Esophagus muscularis mucosa (tissue), 4 donors: ENCODE measurements around the gene CERKL. TPM values are rescaled to one million over a fixed set of nuclear protein-coding genes. Genes with fewer than 3 reads are reported as not detected.

Experiments
- DNase-seq: peaks from one replicate; pipeline ENCODE4 v3.0.0-alpha.2; 2017; ENCODE audit errors: extremely low spot score
- H3K27ac ChIP-seq, 4 donors: fragments of 200-600 bp; sonication (generic); replicated peaks in 1 of 4; 1 replicate in 3 of 4; 2 replicates in 1 of 4; pipeline ENCODE4 v1.5.1; 2016 to 2019; ENCODE audit warnings: mild to moderate bottlenecking in 1 of 4
- H3K27me3 ChIP-seq, 4 donors: fragments of 200-600 bp; sonication (generic); one replicate each; pipeline versions ENCODE4 v1.5.1 to v1.6.0; 2016 to 2019
- H3K36me3 ChIP-seq, 4 donors: fragments of 200-600 bp; sonication (generic); one replicate each; pipeline ENCODE4 v1.5.1; 2016 to 2019
- H3K4me1 ChIP-seq, 4 donors: fragments of 200-600 bp; sonication (generic); one replicate each; pipeline ENCODE4 v1.5.1; 2016 to 2019
- H3K4me3 ChIP-seq, 4 donors: fragments of 200-600 bp; sonication (generic); 1 replicate in 2 of 4; 2 replicates in 2 of 4; pipeline ENCODE4 v1.5.1; 2016 to 2019; ENCODE audit warnings: mild to moderate bottlenecking in 4 of 4, moderate library complexity in 1 of 4
- H3K9me3 ChIP-seq, 4 donors: fragments of 200-600 bp; sonication (generic); 1 replicate in 3 of 4; 2 replicates in 1 of 4; pipeline ENCODE4 v1.5.1; 2016 to 2019
- EP300 ChIP-seq: sonication (generic); formaldehyde crosslinking; IDR thresholded peaks from one replicate; pipeline ENCODE4 v1.6.1; 2017; ENCODE audit warnings: antibody characterized with exemption
- POLR2A ChIP-seq: fragments of 450-650 bp; IDR thresholded peaks from one replicate; pipeline ENCODE4 v1.6.1; 2017; ENCODE audit warnings: antibody characterized with exemption, moderate library complexity, mild to moderate bottlenecking, low read depth
- POLR2AphosphoS5 ChIP-seq, 2 donors: sonication (generic); formaldehyde crosslinking; IDR thresholded peaks; one replicate each; pipeline ENCODE4 v1.6.1; 2017; ENCODE audit warnings: antibody characterized with exemption in 2 of 2
- WGBS: methylation state at CpG from one replicate; pipeline ENCODE4 v1.1.5; 2018; 5-methylcytosine and 5-hydroxymethylcytosine counted together
- intact Hi-C: fragments of 100-400 bp; cut with DNase I; formaldehyde crosslinking; loops from one replicate; pipeline ENCODE4 v1.15.1; 2023
- total RNA-seq, 4 donors: library from RNA; depleted of rRNA; stranded (reverse); fragments of >200 nt; gene quantifications; one replicate each; pipeline versions ENCODE4 v1.1.0 to v1.2.1, GENCODE V29; 2016
- TF ChIP-seq, protein P1 (sequence below), 3 experiments: fragments of 200-600 bp in 2 of 3; fragments of 450-650 bp in 1 of 3; sonication (generic) in 2 of 3; IDR thresholded peaks; one replicate each; pipeline ENCODE4 v1.5.1; 2017 to 2019; ENCODE audit warnings: antibody characterized with exemption in 3 of 3, mild to moderate bottlenecking in 2 of 3, moderate library complexity in 1 of 3

CERKL gene
- total RNA-seq, 4 donors from 2014 or later, result 0.17 to 0.19 TPM; not detected in 2

DNA sequence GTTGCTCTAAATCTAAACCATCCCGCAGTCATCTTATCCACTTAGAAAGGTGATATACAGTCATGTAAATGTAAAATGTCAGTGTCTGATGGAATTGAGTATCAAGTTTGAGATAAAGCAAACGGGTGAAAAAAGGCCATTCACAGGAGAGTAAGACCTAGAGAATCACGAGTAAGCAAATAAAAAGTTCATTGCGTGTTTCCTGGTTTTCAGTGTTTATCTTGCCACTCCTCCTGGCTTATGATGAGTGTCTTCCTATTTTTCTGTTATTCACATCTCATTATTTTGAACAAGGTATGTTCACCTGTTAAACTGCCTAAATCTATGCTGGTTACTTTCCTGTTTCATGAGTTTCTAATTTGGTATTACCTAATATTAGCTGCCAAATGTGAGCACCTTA is 130.9 kb downstream of the CERKL start:
- Histone ChIP-seq H3K36me3 (peaks cover 0 to 6% (median 0%) of the 10 kb centered on the region in 4 donors), H3K27ac (no peak overlapping the region), H3K27me3 (no peaks in the 10 kb centered on the region), H3K4me1 (no peaks in the 10 kb centered on the region), H3K4me3 (no peak overlapping the region), H3K9me3 (no peaks in the 10 kb centered on the region)
- TF ChIP-seq POLR2A (no peak), POLR2AphosphoS5 (IDR thresholded peaks at IDR 0.05) (no peak), EP300 (no peak)
- TF ChIP-seq, protein P1, sequence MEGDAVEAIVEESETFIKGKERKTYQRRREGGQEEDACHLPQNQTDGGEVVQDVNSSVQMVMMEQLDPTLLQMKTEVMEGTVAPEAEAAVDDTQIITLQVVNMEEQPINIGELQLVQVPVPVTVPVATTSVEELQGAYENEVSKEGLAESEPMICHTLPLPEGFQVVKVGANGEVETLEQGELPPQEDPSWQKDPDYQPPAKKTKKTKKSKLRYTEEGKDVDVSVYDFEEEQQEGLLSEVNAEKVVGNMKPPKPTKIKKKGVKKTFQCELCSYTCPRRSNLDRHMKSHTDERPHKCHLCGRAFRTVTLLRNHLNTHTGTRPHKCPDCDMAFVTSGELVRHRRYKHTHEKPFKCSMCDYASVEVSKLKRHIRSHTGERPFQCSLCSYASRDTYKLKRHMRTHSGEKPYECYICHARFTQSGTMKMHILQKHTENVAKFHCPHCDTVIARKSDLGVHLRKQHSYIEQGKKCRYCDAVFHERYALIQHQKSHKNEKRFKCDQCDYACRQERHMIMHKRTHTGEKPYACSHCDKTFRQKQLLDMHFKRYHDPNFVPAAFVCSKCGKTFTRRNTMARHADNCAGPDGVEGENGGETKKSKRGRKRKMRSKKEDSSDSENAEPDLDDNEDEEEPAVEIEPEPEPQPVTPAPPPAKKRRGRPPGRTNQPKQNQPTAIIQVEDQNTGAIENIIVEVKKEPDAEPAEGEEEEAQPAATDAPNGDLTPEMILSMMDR (IDR thresholded peaks at IDR 0.05), result no peak
- DNase-seq, result no peak
- intact Hi-C loops, result no loop called here
- 85% methylated on average over 4 of the region's 4 CpGs for WGBS

DNA sequence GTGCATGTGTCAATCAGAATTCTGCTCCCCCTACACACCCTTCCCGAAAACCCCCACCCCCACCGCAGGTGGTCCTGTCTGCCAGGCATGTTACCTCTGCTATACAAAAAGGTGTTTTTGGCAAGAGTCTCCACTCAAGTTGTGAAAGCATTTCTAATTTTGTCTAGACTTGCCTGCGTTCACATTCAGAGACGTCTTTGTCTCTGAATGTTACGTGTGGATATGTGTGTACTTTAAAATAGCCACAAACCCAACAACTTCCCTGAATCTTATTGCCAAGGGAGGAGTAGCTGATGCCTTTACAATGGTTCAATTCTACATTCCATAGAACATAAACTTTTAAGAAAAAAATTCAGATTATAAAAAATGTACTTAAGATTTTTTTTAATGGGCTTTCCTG is 133.1 kb downstream of the CERKL start:
- no peak for DNase-seq
- no peak overlapping the region for H3K4me3 ChIP-seq
- 94% methylated on average over 5 of the region's 5 CpGs for WGBS
- peaks cover 0 to 6% (median 0%) of the 10 kb centered on the region in 4 donors for H3K36me3 ChIP-seq
- intact Hi-C loops, result no loop called here
- no peaks in the 10 kb centered on the region for H3K9me3 ChIP-seq
- H3K27me3 ChIP-seq, result no peaks in the 10 kb centered on the region
- H3K4me1 ChIP-seq, result no peaks in the 10 kb centered on the region
- H3K27ac ChIP-seq, result no peak overlapping the region
- no peak for TF ChIP-seq POLR2AphosphoS5 (IDR thresholded peaks at IDR 0.05)
- no peak for TF ChIP-seq EP300
- TF ChIP-seq, protein P1 (IDR thresholded peaks at IDR 0.05), result no peak
- TF ChIP-seq POLR2A, result no peak

DNA sequence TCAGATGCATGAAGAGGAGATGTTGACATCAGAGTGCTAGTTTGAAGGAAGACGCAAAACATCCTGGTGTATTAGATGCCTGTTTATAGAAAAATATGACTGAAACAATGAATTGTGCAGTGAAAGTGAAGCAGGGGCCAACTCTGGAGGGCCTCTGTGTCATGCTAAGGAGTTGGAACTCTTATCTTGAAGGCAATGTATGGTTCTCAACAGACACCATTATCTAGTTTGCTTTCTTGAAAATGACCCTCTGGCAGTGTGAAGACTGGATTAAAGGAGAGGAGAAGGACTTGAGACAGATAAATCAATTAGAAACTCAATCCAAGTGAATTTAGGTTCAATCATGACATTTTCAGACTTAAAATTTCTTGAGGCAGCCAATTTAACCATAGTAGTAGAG is 136.7 kb downstream of the CERKL start:
- no peak overlapping the region for H3K27ac ChIP-seq
- H3K9me3 ChIP-seq, result no peaks in the 10 kb centered on the region
- H3K4me3 ChIP-seq, result no peak overlapping the region
- intact Hi-C loops, result no loop called here
- peaks cover 2 to 21% (median 14%) of the 10 kb centered on the region in 4 donors for H3K4me1 ChIP-seq
- 97% methylated on average over 1 of the region's 1 CpG for WGBS
- TF ChIP-seq EP300 (no peak), POLR2A (no peak), POLR2AphosphoS5 (IDR thresholded peaks at IDR 0.05) (no peak)
- TF ChIP-seq, protein P1 (IDR thresholded peaks at IDR 0.05), result no peak
- no peak for DNase-seq
- peaks cover 0 to 3% (median 0%) of the 10 kb centered on the region in 4 donors for H3K27me3 ChIP-seq
- peaks cover 0 to under 1% (median 0%) of the 10 kb centered on the region in 4 donors for H3K36me3 ChIP-seq

DNA sequence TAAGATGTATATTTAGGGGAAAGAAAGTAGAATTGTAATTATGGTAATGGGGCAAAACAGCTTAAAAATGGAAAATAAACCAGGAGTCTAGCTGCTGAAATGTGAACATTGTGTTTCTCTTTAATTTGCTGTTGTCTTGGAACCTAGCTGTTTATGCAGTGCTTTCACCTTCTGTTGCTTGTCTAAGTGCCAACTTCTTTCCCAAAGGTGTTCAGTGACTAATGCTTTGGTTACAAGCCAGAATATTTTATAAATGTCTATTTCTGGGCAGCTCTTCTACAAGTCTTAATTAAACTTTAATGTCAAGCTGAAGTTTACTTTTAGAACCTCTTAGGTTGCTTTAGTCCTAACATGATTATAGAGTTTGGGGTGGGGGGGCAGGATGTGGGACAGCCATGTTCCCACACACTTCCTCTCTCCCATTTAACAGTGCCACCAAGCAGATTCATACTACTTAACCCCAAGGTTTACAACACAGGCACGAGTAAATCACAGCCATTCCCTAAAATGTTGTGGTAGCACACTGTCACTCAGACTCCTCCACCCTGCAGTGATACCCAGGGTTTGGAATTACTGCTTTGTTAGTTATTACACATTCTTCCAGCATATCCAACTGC is 139.1 kb downstream of the CERKL start:
- Histone ChIP-seq H3K4me1 (peaks cover 2 to 21% (median 14%) of the 10 kb centered on the region in 4 donors), H3K4me3 (no peak overlapping the region), H3K27ac (no peak overlapping the region), H3K9me3 (no peaks in the 10 kb centered on the region), H3K36me3 (no peaks in the 10 kb centered on the region), H3K27me3 (peaks cover 0 to 3% (median 0%) of the 10 kb centered on the region in 4 donors)
- intact Hi-C loops, result no loop called here
- WGBS, result 0% methylated on average over 1 of the region's 1 CpG
- no peak for DNase-seq
- no peak for TF ChIP-seq POLR2A
- TF ChIP-seq EP300, result no peak
- TF ChIP-seq, protein P1 (IDR thresholded peaks at IDR 0.05), result no peak
- no peak for TF ChIP-seq POLR2AphosphoS5 (IDR thresholded peaks at IDR 0.05)

DNA sequence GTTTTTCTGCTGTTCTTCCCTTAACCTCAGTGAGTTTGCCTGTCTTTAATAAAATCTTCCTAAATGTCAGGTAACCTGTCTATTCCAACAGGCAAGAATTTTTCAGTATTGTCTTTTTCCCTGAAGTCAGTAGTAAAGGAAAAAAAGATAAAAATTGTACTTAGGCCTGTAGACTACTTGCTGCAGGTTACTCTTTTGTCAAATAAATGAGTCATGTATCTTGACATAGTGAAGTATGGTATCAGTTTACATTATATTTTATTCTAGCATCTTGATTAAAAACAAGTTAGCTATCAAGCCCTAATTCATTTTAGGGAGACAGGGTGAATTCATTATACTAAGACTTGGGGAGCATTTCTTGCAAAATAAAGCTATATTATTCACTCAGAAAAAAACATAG is 139.9 kb downstream of the CERKL start:
- DNase-seq, result no peak
- H3K36me3 ChIP-seq, result no peaks in the 10 kb centered on the region
- intact Hi-C loops, result no loop called here
- no peaks in the 10 kb centered on the region for H3K9me3 ChIP-seq
- H3K27me3 ChIP-seq, result peaks cover 0 to 3% (median 0%) of the 10 kb centered on the region in 4 donors
- no peak overlapping the region for H3K4me3 ChIP-seq
- H3K27ac ChIP-seq, result no peak overlapping the region
- peaks cover 2 to 21% (median 14%) of the 10 kb centered on the region in 4 donors for H3K4me1 ChIP-seq
- no peak for TF ChIP-seq EP300
- TF ChIP-seq POLR2A, result no peak
- no peak for TF ChIP-seq POLR2AphosphoS5 (IDR thresholded peaks at IDR 0.05)
- TF ChIP-seq, protein P1 (IDR thresholded peaks at IDR 0.05), result no peak
